GM18861 (cell line): ENCODE data around the gene MRRF.
"Not testable (repeated sequence)": the region's sequence is repeated elsewhere in the genome, so short reads cannot be mapped to it uniquely, and the experiment has no call there.

ENCODE experiments used
- ATAC-seq: cut with Tn5 transposase; IDR thresholded peaks from one replicate; pipeline ENCODE4 v1.9.1; 2021; ENCODE audit not compliant: unreplicated experiment

MRRF gene

DNA sequence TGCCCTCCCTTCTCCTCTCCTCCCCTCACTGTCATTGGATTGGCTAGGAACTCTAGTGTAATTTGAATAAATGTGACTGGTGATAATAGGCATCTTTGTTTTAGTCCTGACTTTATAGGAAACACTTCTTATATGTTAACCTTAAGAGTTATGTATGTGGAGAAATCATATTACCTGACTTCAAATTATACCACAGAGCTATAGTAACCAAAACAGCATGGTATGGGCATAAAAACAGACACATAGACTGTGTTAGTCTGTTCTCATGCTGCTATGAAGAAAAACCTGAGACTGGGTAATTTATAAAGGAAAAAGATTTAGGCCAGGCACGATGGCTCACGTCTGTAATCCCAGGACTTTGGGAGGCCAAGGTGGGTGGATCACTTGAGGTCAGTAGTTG is 9.4 kb downstream of the MRRF start:
- no peak for ATAC-seq

DNA sequence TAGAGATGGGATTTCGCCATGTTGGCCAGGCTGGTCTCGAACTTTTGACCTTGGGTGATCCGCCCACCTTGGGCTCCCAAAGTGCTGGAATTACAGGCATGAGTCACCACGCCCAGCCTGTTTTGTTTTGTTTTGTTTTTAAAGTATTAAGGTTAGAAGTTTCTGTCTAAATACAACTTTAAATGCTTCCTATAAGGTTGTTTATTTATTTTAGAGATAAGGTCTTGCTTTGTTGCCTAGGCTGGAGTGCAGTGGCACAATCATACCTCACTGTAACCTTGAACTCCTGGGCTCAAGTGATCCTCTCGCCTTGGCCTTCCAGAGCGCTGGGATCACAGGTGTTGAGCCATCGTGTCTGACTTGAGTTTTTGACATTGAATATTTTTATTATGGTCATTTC is 11.4 kb downstream of the MRRF start:
- ATAC-seq: no peak

DNA sequence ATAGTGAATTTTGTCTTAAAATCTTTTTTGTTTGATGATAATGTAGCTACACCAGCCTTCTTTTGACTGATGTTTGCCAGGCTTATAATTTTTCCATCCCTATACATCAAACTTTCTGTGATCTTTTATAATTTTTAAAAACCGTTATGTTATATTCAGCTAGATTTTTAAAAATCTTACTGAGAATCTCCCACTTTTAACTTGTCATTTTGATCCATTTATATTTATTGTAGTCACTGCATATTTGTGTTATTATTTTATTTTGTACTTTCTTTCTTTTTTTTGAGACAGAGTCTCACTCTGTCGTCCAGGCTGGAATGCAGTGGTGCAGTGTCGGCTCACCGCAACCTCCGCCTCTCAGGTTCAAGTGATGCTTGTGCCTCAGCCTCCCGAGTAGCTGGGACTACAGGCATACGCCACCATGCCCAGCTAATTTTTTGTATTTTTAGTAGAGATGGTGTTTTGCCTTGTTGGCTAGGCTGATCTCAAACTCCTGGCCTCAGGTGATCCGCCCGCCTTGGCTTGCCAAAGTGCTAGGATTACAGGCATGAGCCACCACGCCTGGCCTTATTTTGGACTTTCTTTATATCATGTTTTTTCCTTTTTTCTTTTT is 12.7 kb downstream of the MRRF start:
- ATAC-seq: no peak

GRCh38 chr9:122281368-122281767 is 16.7 kb downstream of the MRRF start:
- no peak for ATAC-seq

- ATAC-seq: no peak
Measured at GRCh38 chr9:122286764-122287163, 22.1 kb downstream of the MRRF start.

GRCh38 chr9:122287214-122287720 is 22.6 kb downstream of the MRRF start:
- ATAC-seq: no peak

- no peak for ATAC-seq
Measured at GRCh38 chr9:122291458-122291857, 26.8 kb downstream of the MRRF start.

DNA sequence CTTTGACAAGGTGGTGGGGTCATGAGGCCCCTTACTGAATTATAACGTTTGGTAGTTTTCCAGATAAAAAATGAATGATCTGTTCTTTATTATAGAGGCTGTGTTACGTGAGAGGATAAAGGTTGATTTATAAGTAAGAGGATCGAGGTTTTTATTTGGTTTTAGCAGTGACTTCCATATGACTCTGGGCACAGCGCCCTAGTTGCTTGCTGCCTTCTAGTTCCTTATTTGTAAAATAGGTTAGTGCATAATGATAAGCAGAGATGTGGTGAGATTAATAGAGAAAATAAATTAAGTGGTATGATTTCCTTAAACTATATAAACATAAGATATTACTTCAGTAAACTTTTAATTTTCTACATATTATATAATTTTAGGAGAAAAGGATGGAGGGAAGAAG is 29.8 kb downstream of the MRRF start:
- ATAC-seq: no peak

- ATAC-seq: no peak
Measured at GRCh38 chr9:122297512-122297911, 32.8 kb downstream of the MRRF start.

- no peak for ATAC-seq
Measured at GRCh38 chr9:122302237-122303093, 37.8 kb downstream of the MRRF start.

- ATAC-seq: no peak
Measured at GRCh38 chr9:122307061-122307460, 42.4 kb downstream of the MRRF start.

DNA sequence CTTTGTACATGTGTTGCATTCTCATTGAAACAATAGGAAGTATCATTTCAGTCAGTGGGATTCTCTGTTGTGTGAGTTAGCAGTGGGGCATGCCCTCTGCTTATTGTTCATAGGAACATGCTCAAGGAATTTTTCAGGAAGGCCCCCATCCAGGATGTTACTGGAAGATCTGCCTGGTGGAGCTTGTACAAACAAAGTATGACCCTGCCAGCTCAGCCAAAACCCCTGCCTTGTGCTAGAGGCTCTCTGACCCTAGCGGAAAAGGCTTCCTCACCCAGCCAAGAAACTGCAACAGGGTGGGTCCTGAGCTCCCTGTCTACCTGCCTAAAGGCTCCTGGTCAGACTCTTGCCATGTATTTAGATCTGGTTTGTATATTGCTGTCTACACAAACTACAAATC is 43.2 kb downstream of the MRRF start:
- ATAC-seq: no peak

- no peak for ATAC-seq
Measured at GRCh38 chr9:122309861-122310260, 45.2 kb downstream of the MRRF start.

DNA sequence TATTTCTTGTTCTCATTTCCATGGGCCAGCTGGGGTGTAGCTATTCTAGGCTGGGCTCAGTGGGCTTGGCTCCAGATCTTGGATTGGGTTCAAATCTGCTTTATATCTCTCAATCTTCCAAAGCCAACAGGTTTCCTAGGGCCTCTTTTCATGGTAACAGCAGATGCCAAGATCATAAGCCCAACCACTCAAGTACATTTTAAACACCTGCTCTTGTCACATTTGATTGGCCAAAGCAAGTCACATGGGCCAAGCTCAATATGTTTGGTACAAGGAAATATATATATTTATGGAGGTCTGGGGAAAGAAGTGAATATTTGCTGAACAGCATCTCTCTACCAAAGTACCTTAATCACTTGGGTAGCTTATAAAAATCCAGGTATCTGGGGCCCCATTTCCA is 49.5 kb downstream of the MRRF start:
- no peak for ATAC-seq

- no peak for ATAC-seq
Measured at GRCh38 chr9:122315534-122315933, 50.9 kb downstream of the MRRF start.

DNA sequence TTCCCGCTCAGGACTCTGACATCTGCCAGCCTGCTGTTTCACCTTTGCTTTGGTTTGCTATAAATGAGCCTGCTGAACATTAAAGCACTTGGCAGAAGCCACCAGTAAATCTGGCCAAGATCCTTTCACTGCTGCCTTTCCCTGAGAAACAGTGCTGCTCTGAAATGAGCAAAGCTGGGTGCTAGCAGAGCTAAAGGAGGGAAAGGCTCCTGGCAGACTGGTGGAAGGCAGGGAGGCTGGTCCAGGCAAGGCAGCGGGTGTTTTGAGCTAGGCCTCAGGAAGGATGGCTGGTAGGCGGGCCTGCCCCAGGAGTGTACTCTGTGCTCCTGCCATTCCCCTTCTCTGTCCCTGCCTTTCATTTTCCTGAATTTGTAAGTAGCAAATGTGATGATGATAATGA is 53.6 kb downstream of the MRRF start:
- ATAC-seq: no peak

GRCh38 chr9:122320413-122320881 is 55.8 kb downstream of the MRRF start:
- no peak for ATAC-seq

DNA sequence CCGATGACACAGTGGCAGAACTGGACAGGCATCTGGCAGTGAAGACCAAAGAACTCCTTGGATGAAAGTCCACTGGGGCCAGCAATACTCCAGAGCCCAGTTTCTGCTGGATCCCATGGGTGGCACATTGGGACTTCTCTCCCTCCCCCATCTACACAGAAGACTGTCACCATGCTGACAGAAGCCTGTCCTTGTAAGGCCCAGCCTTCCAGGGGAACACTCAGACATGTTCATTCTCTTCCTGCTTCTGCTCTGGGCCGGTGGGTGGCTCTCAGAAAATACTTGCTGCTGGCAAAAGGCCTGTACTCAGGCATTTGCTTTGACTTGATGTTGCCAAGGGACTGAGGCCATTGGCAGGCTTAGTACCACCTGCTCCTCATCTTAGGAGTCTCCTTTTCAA is 57.9 kb downstream of the MRRF start:
- ATAC-seq: no peak

- ATAC-seq: not testable (repeated sequence)
Measured at GRCh38 chr9:122324665-122325064, 60.0 kb downstream of the MRRF start.

DNA sequence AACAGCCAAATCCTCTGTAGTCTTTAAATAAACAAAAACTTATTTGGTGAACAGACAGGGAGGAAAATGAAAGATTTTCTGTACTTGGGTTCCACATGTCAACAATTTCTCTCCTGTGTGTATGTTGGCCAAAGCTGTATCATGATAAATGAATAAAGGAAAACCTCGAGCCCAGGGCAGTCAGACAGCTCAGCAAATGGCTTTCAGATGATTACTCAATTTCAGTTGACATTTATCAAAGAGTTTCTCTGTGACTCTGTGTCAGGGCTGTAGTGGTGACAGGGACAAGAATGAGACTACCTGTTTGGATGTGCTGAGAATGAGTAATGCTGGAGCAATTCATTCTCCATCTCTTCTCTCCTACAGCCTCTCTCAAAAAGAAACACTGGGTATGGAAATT is 60.4 kb downstream of the MRRF start:
- no peak for ATAC-seq

GRCh38 chr9:122327175-122327574 is 62.5 kb downstream of the MRRF start:
- ATAC-seq: no peak

DNA sequence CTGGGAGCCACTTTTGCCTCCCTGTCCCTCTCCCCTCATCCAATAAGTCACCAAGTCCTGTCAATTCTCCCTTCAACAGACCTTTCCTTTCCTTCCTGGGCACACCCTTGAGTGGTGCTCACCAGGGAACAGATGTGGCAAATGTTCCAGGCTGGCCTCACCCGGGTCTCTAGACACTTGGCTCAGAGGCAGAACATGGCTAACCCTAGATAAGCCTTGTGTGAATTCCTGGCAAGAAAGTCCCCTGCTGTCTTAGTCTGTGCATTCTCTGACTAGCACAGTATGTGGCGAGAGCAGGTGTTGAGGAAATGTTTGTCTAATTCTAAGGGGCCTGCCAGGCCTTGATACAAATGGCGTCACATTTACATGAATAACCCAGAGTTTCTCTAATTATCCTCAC is 64.9 kb downstream of the MRRF start:
- no peak for ATAC-seq
